ENCODE measurements around the gene RNU11.
A peak's percentile ranks its signal among the peaks of the same experiment; 100 is the strongest.
"Not testable (repeated sequence)": the region's sequence is repeated elsewhere in the genome, so short reads cannot be mapped to it uniquely, and the experiment has no call there.

Gene RNU11

DNA sequence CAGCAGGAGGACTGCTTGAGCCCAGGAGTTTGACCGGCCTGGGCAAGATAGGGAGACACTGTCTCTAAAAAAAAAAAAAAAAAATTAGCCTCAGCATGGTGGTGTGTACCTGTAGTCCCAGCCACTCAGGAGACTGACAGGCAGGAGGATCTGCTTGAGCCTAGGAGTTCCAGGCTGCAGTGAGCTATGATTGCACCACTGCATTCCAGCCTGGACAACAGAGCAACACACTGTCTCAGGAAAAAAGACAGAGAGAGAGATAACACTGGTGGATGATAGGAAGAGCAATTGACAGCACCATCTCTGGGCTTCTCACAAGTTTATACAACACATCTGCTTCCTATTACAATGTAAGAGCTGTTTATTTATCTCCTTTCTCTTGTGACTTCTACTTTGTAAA, 2.4 kb upstream of the RNU11 start:
- no peak overlapping the region for H3K4me3 ChIP-seq (ENCODE audit: low read length)
- TF ChIP-seq ZNF274 (IDR thresholded peaks at IDR 0.05; ENCODE audit: low read depth, low read length): no peak

- H3K4me3 ChIP-seq (ENCODE audit: low read length): peak overlapping the region; percentile 62; the same call in 1 of the 2 replicates
- no peak for TF ChIP-seq ZNF274 (IDR thresholded peaks at IDR 0.05; ENCODE audit: low read depth, low read length)
Observed at GRCh38 chr1:28648008-28648473, 359 bp upstream of the RNU11 start.

DNA sequence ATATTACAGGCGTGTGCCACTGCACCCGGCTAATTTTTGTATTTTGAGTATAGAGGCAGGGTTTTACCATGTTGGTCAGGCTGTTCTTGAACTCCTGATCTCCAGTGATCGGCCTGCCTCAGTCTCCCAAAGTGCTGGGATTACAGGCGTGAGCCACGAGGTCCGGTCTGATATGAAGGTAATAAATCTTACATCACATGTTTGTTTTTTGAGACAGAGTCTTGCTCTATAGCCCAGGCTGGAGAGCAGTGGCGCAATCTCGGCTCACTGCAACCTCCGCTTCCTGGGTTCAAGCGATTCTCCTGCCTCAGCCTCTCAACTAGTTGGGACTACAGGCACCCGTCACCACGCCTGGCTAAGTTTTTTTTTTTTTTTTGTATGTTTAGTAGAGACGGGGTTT, 4.7 kb downstream of the RNU11 start:
- H3K4me3 ChIP-seq (ENCODE audit: low read length): not testable (repeated sequence)

DNA sequence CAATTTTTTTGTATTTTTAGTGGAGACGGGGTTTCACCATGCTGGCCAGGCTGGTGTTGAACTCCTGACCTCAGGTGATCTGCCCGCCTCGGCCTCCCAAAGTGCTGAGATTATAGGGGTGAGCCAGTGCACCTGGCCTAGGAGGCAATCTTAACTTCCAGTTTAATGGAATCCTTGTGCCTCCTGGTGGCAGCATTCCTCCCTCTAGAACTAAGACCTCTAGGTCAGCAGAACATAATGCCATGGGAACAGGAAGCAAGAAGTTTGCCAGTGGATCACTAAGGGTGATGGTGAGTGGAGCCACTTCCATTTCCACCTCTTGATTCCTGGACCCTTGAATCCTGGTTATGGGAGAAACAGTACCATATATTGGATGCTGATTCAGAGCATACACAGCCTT, 5.5 kb downstream of the RNU11 start:
- H3K4me3 ChIP-seq (ENCODE audit: low read length): not testable (repeated sequence)

DNA sequence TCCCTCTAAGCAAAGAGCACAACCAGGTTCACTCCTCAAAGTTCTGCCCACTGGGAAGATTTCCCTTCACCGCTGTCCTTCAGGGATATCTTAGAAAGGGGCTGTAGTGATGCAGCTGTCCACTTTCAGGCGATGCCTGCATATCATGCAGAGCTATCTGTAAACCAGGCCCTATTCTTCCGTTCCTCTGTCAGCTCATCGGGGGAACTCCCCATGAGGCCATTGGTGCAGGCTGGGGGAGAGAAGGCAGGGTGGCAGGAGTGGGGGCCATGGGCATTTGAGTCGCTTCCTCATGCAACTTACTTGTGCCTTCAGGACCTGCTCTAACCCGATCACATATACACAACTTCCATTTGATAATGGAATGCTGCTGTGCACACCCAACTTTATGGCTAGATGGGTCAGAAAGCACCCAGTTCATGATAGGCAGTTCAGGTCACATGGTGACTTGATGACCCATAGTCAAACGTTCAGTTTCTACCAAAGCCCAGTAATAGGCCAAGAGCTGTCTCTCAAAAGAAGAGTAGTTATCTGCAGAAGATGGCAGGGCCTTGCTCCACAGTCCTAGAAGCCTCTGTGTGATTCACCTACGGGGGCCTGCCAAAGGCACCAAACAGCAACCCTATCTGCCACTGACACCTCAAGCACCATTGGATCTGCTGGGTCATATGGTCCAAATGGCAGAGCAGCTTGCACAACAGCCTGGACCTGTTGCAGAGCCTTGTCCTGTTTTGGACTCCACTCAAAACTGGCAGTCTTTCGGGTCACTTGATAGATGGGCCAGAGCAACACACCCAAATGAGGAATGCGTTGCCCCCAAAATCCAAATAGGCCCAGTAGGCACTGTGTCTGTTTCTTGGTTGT, 7.3 kb downstream of the RNU11 start:
- H3K4me3 ChIP-seq (ENCODE audit: low read length): not testable (repeated sequence)

DNA sequence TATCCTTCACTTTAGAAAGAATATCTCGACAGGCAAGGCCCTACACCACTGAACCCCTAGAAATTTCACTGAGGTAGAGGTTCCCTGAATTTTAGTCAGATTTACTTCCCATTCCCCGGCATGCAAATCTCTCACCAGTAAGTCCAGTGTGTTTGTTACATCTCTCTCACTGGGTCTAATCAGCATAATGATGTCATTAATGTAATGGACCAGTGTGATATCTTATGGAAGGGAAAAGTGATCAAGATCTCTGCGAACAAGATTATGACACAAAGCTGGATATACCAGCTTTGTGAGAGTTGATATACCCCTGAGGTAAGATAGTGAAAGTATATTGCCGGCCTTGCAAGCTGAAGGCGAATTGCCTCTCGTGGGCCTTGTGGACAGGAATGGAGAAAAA, 7.9 kb downstream of the RNU11 start:
- no peak for TF ChIP-seq ZNF274 (IDR thresholded peaks at IDR 0.05; ENCODE audit: low read depth, low read length)
- no peak overlapping the region for H3K4me3 ChIP-seq (ENCODE audit: low read length)

GRCh38 chr1:28663871-28664470, 15.6 kb downstream of the RNU11 start:
- TF ChIP-seq ZNF274 (IDR thresholded peaks at IDR 0.05; ENCODE audit: low read depth, low read length): no peak
- H3K4me3 ChIP-seq (ENCODE audit: low read length): no peak overlapping the region

DNA sequence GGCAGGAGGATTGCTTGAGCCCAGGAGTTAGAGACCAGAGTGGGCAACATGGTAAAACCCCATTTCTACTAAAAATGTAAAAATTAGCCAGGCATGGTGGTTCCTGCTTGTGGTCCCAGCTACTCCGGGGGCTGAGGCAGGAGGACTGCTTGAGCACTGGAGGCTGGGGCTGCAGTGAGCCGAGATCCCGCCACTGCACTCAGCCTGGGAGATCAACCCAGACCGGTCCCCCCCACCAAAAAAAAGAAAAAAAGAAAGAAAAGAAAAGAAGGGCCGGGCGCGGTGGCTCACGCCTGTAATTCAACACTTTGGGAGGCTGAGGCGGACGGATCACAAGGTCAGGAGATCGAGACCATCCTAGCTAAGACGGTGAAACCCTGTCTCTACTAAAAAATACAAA, 18.4 kb downstream of the RNU11 start:
- no peak overlapping the region for H3K4me3 ChIP-seq (ENCODE audit: low read length)
- no peak for TF ChIP-seq ZNF274 (IDR thresholded peaks at IDR 0.05; ENCODE audit: low read depth, low read length)

- H3K4me3 ChIP-seq (ENCODE audit: low read length): peak within 1 kb of the TSS; percentile 96
- no peak for TF ChIP-seq ZNF274 (IDR thresholded peaks at IDR 0.05; ENCODE audit: low read depth, low read length)
Observed at GRCh38 chr1:28668191-28668955, 20.0 kb downstream of the RNU11 start, which contains the start of gene GMEB1. TSS of gene GMEB1 (plus strand) at chr1:28668784. CDS start at chr1:28683613, 14,829 bp downstream.

DNA sequence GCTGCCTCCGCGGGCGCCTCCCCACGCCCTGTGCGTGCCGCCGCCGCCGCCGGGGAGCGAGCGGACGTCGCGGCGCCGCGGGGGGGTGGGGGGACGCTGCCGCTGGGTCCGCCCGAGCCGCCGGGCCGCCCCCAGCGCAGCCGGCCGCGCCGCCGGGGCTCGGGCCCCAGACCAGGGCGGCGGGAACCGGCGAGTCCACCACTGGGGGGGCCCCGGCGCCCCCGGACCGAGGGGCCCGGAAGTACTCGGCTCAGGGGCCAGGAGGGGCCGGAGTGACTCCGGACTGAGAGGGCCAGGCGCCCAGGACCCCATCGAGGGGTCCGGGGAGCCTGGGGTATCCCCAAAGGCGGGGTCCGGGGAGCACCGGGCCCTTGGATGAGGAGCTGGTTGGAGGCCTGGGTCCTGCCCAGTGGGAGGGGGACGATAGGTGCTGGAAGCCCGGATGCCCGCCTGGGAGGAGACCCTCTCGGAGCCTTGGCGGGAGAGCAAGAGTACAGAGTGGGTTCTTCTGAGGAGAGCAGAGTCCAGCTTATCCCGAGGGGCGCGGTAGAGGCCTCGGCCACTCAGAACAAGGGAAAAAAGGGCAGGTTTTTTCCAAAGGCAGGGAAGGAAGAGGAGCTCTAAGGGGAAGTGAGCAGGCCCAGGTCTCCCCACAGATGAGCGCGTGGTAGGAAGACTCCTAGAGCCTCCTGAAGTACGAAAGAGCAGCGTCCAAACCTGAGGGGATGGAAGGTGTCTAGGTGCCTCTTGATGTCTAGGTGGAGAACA, 20.7 kb downstream of the RNU11 start:
- peak overlapping the region; percentile 96 for H3K4me3 ChIP-seq (ENCODE audit: low read length)
- no peak for TF ChIP-seq ZNF274 (IDR thresholded peaks at IDR 0.05; ENCODE audit: low read depth, low read length)

DNA sequence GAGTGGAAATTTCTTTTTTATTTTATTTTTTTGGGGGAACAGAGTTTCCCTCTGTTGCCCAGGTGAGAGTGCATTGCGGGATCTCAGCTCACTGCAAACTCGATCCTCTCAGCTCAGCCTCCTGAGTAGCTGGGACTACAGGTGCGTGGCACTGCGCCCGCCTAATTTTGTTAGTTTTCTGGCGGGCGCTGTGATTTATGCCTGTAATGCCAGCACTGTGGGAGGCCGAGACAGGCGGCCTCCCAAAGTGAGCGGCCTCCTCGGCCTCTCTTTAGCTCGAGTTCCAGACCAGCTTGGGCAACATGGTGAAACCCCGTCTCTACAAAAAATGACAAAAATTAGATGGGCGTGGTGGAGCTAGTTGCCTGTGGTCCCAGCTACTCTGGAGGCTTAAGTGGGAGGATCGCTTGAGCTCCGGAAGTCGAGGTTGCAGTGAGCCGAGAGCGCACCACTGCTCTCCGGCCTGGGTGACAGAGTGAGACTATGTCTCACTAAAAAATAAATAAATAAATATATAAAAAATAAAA, 22.9 kb downstream of the RNU11 start:
- no peak overlapping the region for H3K4me3 ChIP-seq (ENCODE audit: low read length)
- TF ChIP-seq ZNF274 (IDR thresholded peaks at IDR 0.05; ENCODE audit: low read depth, low read length): no peak

GRCh38 chr1:28672971-28673370, 24.6 kb downstream of the RNU11 start:
- not testable (repeated sequence) for H3K4me3 ChIP-seq (ENCODE audit: low read length)

GRCh38 chr1:28675924-28676257, 27.5 kb downstream of the RNU11 start:
- no peak for TF ChIP-seq ZNF274 (IDR thresholded peaks at IDR 0.05; ENCODE audit: low read depth, low read length)
- no peak overlapping the region for H3K4me3 ChIP-seq (ENCODE audit: low read length)

DNA sequence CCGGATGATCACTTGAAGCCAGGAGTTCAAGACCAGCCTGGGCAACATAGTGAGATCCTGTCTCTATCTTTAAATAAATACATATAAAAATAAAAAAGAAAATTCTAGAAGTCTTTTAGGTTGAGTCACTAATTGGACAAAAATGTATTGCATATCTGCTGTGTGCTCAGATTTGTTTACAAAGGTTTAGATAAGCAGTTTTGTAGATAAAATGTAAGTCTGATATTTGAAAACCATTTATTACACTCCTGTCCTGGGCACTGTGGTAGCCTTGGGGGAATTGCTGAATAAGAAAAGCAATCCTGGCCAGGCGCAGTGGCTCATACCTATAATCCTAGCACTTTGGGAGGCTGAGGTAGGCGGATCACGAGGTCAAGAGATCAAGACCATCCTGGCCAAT, 31.8 kb downstream of the RNU11 start:
- TF ChIP-seq ZNF274 (IDR thresholded peaks at IDR 0.05; ENCODE audit: low read depth, low read length): no peak
- no peak overlapping the region for H3K4me3 ChIP-seq (ENCODE audit: low read length)

Measured in GM08714 (cell line).